ENCODE data around the gene SHKBP1.

- TF ChIP-seq CTCF (IDR thresholded peaks at IDR 0.05; ENCODE audit: poor library complexity, severe bottlenecking) (no peak), EP300 (conservative IDR thresholded peaks at IDR 0.05; ENCODE audit: poor library complexity, severe bottlenecking) (no peak), SMC3 (conservative IDR thresholded peaks at IDR 0.05; ENCODE audit: poor library complexity) (no peak), EZH2 (IDR thresholded peaks at IDR 0.05; ENCODE audit: borderline replicate concordance, insufficient read depth, low read length, poor library complexity, severe bottlenecking) (no peak), POLR2AphosphoS5 (IDR thresholded peaks at IDR 0.05) (no peak), RAD21 (conservative IDR thresholded peaks at IDR 0.05) (no peak)
Observed at GRCh38 chr19:40616941-40617340, 40.3 kb downstream of the SHKBP1 start.
